HEK293 (cell line): ENCODE measurements around the gene STIM1.

Source experiments
- CTCF ChIA-PET: fragments of 350-600 bp; formaldehyde crosslinking; extraction: SDS; loops from one replicate; lab custom pipeline; 2021; ENCODE audit warnings: antibody characterized with exemption; lab: Yijun Ruan, JAX
- POLR2A ChIA-PET: fragments of 300-600 bp; formaldehyde crosslinking; extraction: SDS; loops from one replicate; lab custom pipeline; 2020; ENCODE audit warnings: antibody characterized with exemption, inconsistent platforms; lab: Yijun Ruan, JAX
- H3K27ac ChIP-seq: fragments of 200-500 bp; sonication (Bioruptor generic); 2 replicates; pipeline ENCODE4 v1.5.1; 2014; ENCODE audit warnings: low read depth, low read length, control low read depth, inconsistent platforms; ENCODE audit errors: extremely low read depth
- H3K36me3 ChIP-seq, 2 experiments: fragments of 200-500 bp in 1 of 2; sonication (Bioruptor generic) in 1 of 2; 1 replicate in 1 of 2; 2 replicates in 1 of 2; pipeline ENCODE4 v1.5.1; 2014 to 2017; ENCODE audit warnings: inconsistent platforms in 2 of 2, low read length in 2 of 2; ENCODE audit not compliant: control insufficient read depth in 2 of 2, insufficient read depth in 1 of 2
- H3K4me1 ChIP-seq: fragments of 200-500 bp; sonication (Bioruptor generic); 2 replicates; pipeline ENCODE4 v1.5.1; 2014; ENCODE audit warnings: mild to moderate bottlenecking, low read length, inconsistent platforms; ENCODE audit not compliant: control insufficient read depth, insufficient read depth
- H3K4me3 ChIP-seq: 2 replicates; pipeline ENCODE4 v1.5.1; 2011; ENCODE audit warnings: low read depth, mild to moderate bottlenecking, control low read depth, low read length, moderate library complexity
- H3K9me3 ChIP-seq: fragments of 200-500 bp; sonication (Bioruptor generic); 2 replicates; pipeline ENCODE4 v1.5.1; 2014; ENCODE audit warnings: low read depth, low read length, inconsistent platforms; ENCODE audit not compliant: control insufficient read depth, insufficient read depth
- HOXC10 ChIP-seq: sonication (generic); formaldehyde crosslinking; IDR thresholded peaks from 2 replicates; pipeline ENCODE4 v1.8.1; 2023; ENCODE audit warnings: mild to moderate bottlenecking, missing genetic modification reagents
- KLF7 ChIP-seq: fragments of 450-650 bp; formaldehyde crosslinking; IDR thresholded peaks from 2 replicates; pipeline ENCODE4 v1.5.1; 2016; ENCODE audit warnings: missing biosample characterization, missing genetic modification characterization, borderline replicate concordance
- TRIM28 ChIP-seq: IDR thresholded peaks from 2 replicates; pipeline ENCODE4 v1.6.1; 2011; ENCODE audit warnings: low read length, control low read depth, borderline replicate concordance
- WT1 ChIP-seq: fragments of 450-650 bp; formaldehyde crosslinking; IDR thresholded peaks from 2 replicates; pipeline ENCODE4 v1.5.1; 2016; ENCODE audit warnings: missing biosample characterization, missing genetic modification characterization
- ZBTB8A ChIP-seq: fragments of 450-650 bp; formaldehyde crosslinking; IDR thresholded peaks from 2 replicates; pipeline ENCODE4 v1.5.1; 2016; ENCODE audit warnings: missing biosample characterization, missing genetic modification characterization
- ZNF155 ChIP-seq: fragments of 450-650 bp; formaldehyde crosslinking; IDR thresholded peaks from 2 replicates; pipeline ENCODE4 v1.5.1; 2016; ENCODE audit warnings: missing biosample characterization, missing genetic modification characterization
- ZNF239 ChIP-seq: fragments of 450-650 bp; formaldehyde crosslinking; IDR thresholded peaks from 2 replicates; pipeline ENCODE4 v1.5.1; 2016; ENCODE audit warnings: missing biosample characterization, missing genetic modification characterization
- ZNF24 ChIP-seq: fragments of 450-650 bp; formaldehyde crosslinking; IDR thresholded peaks from 2 replicates; pipeline ENCODE4 v1.5.1; 2016; ENCODE audit warnings: missing biosample characterization, missing genetic modification characterization
- ZNF266 ChIP-seq: fragments of 450-650 bp; formaldehyde crosslinking; IDR thresholded peaks from 2 replicates; pipeline ENCODE4 v1.5.1; 2016; ENCODE audit warnings: missing biosample characterization, missing genetic modification characterization, low read depth
- ZNF292 ChIP-seq: fragments of 450-650 bp; formaldehyde crosslinking; IDR thresholded peaks from 2 replicates; pipeline ENCODE4 v1.5.1; 2016; ENCODE audit warnings: low read depth, missing biosample characterization, missing genetic modification characterization, borderline replicate concordance
- ZNF391 ChIP-seq: fragments of 450-650 bp; formaldehyde crosslinking; IDR thresholded peaks from 2 replicates; pipeline ENCODE4 v1.5.1; 2016; ENCODE audit warnings: low read depth, missing biosample characterization, missing genetic modification characterization, borderline replicate concordance
- ZNF514 ChIP-seq: fragments of 450-650 bp; formaldehyde crosslinking; IDR thresholded peaks from 2 replicates; pipeline ENCODE4 v1.5.1; 2016; ENCODE audit warnings: missing biosample characterization, missing genetic modification characterization
- ZNF530 ChIP-seq: fragments of 450-650 bp; formaldehyde crosslinking; IDR thresholded peaks from 2 replicates; pipeline ENCODE4 v1.5.1; 2016; ENCODE audit warnings: low read depth, missing biosample characterization, missing genetic modification characterization
- ZNF830 ChIP-seq: fragments of 450-650 bp; IDR thresholded peaks from 2 replicates; pipeline ENCODE4 v1.5.0; 2018; ENCODE audit warnings: missing biosample characterization, missing genetic modification characterization, low read depth, mild to moderate bottlenecking, moderate library complexity
- ZNF837 ChIP-seq: fragments of 450-650 bp; formaldehyde crosslinking; IDR thresholded peaks from 2 replicates; pipeline ENCODE4 v1.5.1; 2016; ENCODE audit warnings: missing biosample characterization, missing genetic modification characterization
- ZSCAN16 ChIP-seq: fragments of 450-650 bp; formaldehyde crosslinking; IDR thresholded peaks from 2 replicates; pipeline ENCODE4 v1.5.1; 2016; ENCODE audit warnings: missing biosample characterization, missing genetic modification characterization
- TF ChIP-seq, protein P1 (sequence below): fragments of 450-650 bp; formaldehyde crosslinking; IDR thresholded peaks from 2 replicates; pipeline ENCODE4 v1.5.1; 2016; ENCODE audit warnings: missing biosample characterization, missing genetic modification characterization, borderline replicate concordance
- TF ChIP-seq, protein P2 (sequence below): fragments of 450-650 bp; formaldehyde crosslinking; IDR thresholded peaks from 2 replicates; pipeline ENCODE4 v1.5.1; 2016; ENCODE audit warnings: missing biosample characterization, missing genetic modification characterization

The STIM1 gene

DNA sequence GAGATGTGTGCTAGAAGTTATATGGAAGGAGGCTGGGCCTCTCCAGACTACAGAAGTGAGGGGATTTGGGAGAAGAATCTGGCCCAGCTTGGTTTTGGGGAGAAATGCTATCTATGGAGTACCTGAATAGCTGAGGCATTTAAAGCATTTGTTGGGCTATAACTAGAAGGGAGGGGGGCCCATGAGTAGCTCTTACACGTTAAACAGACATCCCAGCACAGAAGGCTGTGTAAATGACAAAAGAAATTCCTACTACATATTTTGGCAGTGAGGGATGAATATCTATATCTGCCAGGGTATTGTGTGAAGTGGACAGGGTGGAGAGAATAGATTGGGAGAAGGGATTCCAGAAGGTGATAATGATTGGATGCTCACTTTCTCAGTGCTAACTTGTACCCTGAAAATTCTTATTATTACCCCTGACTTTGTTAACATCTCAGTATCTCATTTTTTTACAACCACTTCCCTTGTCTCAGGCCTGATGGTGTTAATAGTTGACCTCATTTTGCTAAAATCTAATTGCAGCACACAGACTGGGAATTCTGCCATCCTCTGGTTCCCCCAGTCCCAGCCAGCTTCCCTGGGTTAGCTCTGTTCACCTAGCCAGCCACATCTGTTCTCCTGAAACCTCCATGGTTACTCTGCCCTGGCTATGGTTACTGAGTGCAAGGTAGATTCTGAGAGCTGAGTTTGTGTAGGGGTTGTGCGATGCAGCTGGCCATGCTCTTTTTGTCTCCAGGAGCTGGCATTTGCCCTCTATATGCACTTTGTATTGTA is 210.3 kb downstream of the STIM1 start:
- CTCF ChIA-PET = interaction anchor here (0.6 to 15.3 kb wide), 4 partner anchors 8 to 219 kb away, joined by 4 to 589 read pairs (median 5); partner anchors contain the start of genes RHOG and STIM1
- TF ChIP-seq TRIM28 (no peak), ZNF266 (tag by site-specific recombination) (no peak), ZBTB8A (no peak), ZSCAN16 (tag by site-specific recombination) (no peak), ZNF155 (tag by site-specific recombination) (no peak), ZNF391 (tag by site-specific recombination) (no peak), ZNF239 (tag by site-specific recombination) (no peak), ZNF837 (no peak), ZNF24 (no peak), HOXC10 (no peak), ZNF514 (tag by site-specific recombination) (no peak)
- TF ChIP-seq, protein P1, sequence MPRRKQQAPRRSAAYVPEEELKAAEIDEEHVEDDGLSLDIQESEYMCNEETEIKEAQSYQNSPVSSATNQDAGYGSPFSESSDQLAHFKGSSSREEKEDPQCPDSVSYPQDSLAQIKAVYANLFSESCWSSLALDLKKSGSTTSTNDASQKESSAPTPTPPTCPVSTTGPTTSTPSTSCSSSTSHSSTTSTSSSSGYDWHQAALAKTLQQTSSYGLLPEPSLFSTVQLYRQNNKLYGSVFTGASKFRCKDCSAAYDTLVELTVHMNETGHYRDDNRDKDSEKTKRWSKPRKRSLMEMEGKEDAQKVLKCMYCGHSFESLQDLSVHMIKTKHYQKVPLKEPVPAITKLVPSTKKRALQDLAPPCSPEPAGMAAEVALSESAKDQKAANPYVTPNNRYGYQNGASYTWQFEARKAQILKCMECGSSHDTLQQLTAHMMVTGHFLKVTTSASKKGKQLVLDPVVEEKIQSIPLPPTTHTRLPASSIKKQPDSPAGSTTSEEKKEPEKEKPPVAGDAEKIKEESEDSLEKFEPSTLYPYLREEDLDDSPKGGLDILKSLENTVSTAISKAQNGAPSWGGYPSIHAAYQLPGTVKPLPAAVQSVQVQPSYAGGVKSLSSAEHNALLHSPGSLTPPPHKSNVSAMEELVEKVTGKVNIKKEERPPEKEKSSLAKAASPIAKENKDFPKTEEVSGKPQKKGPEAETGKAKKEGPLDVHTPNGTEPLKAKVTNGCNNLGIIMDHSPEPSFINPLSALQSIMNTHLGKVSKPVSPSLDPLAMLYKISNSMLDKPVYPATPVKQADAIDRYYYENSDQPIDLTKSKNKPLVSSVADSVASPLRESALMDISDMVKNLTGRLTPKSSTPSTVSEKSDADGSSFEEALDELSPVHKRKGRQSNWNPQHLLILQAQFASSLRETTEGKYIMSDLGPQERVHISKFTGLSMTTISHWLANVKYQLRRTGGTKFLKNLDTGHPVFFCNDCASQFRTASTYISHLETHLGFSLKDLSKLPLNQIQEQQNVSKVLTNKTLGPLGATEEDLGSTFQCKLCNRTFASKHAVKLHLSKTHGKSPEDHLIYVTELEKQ (tag by site-specific recombination) = no peak
- POLR2A ChIA-PET = interaction anchor here (0.6 kb wide), 1 partner anchor 171 kb away, joined by 3 read pairs; no protein-coding TSS in a partner anchor
- Histone ChIP-seq H3K4me3 (no peak overlapping the region), H3K4me1 (no peaks in the 10 kb centered on the region), H3K27ac (no peak overlapping the region), H3K36me3 (peaks cover 0 to 12% of the 10 kb centered on the region in 2 experiments; a peak in 2 of 3 replicates), H3K9me3 (no peaks in the 10 kb centered on the region)

DNA sequence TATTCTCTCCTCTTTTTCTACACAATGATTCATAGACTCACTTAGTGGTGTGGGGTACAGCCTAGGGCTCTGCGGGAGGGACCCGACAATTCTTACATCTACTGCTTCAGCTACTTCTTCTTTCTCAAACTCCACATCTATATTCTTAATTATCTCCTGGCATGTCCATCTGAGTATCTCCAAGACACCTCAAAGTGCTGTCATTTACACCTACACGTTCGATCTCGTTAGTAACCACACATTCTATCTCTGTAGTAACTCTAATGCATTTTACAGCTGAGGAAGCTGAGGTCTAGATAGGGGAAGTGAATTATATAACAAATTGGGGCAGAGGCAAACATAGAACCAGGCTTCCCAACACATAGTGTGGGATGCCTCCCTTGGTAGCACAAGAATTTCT is 211.4 kb downstream of the STIM1 start:
- no peaks in the 10 kb centered on the region for H3K9me3 ChIP-seq
- H3K4me1 ChIP-seq = no peaks in the 10 kb centered on the region
- no peak overlapping the region for H3K27ac ChIP-seq
- TF ChIP-seq, protein P2, sequence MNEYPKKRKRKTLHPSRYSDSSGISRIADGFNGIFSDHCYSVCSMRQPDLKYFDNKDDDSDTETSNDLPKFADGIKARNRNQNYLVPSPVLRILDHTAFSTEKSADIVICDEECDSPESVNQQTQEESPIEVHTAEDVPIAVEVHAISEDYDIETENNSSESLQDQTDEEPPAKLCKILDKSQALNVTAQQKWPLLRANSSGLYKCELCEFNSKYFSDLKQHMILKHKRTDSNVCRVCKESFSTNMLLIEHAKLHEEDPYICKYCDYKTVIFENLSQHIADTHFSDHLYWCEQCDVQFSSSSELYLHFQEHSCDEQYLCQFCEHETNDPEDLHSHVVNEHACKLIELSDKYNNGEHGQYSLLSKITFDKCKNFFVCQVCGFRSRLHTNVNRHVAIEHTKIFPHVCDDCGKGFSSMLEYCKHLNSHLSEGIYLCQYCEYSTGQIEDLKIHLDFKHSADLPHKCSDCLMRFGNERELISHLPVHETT (tag by site-specific recombination) = no peak
- TF ChIP-seq WT1 (tag by site-specific recombination) (no peak), ZNF292 (no peak), ZNF530 (tag by site-specific recombination) (no peak), KLF7 (tag by site-specific recombination) (no peak), ZNF830 (tag by site-specific recombination) (no peak)
- ChIA-PET POLR2A (no interaction called here), CTCF (interaction anchor here (0.9 to 15.3 kb wide), 4 partner anchors 11 to 241 kb away, joined by 3 to 589 read pairs (median 3); partner anchors contain the start of genes RHOG and STIM1)
- H3K4me3 ChIP-seq = no peak overlapping the region
- peaks cover 0 to 7% of the 10 kb centered on the region in 2 experiments; a peak in 2 of 3 replicates for H3K36me3 ChIP-seq
